CD4-positive, alpha-beta T cell treated with Interferon gamma for 1 hour (primary cell): Measurements from ENCODE around the gene RNPEP.
"Not testable (repeated sequence)": the region's sequence is repeated elsewhere in the genome, so short reads cannot be mapped to it uniquely, and the experiment has no call there.

Experiments used
- DNase-seq: peaks from one replicate; pipeline ENCODE4 v3.0.0-alpha.2; 2020

Gene RNPEP

GRCh38 chr1:201982623-201983379, at the start of gene RNPEP:
RNPEP (plus strand) TSS chr1:201982648; CDS start chr1:201982667, 19 bp downstream.
- peak; percentile 35 for DNase-seq

- no peak for DNase-seq
Measured at GRCh38 chr1:201933840-201934430, 48.5 kb upstream of the RNPEP start.

GRCh38 chr1:201937624-201938213, 44.7 kb upstream of the RNPEP start:
- DNase-seq: no peak

GRCh38 chr1:201938440-201939035, 43.9 kb upstream of the RNPEP start:
- DNase-seq: no peak

- DNase-seq: no peak
Measured at GRCh38 chr1:201939148-201939547, 43.3 kb upstream of the RNPEP start.

- no peak for DNase-seq
Measured at GRCh38 chr1:201939574-201939973, 42.9 kb upstream of the RNPEP start.

GRCh38 chr1:201940316-201940715, 42.1 kb upstream of the RNPEP start:
- not testable (repeated sequence) for DNase-seq

- no peak for DNase-seq
Measured at GRCh38 chr1:201941420-201942128, 40.9 kb upstream of the RNPEP start.

GRCh38 chr1:201942129-201942495, 40.3 kb upstream of the RNPEP start:
- DNase-seq: no peak

- DNase-seq: no peak
Measured at GRCh38 chr1:201944002-201944401, 38.4 kb upstream of the RNPEP start.

- DNase-seq: no peak
Measured at GRCh38 chr1:201944639-201945038, 37.8 kb upstream of the RNPEP start.

- DNase-seq: no peak
Measured at GRCh38 chr1:201945157-201945556, 37.3 kb upstream of the RNPEP start.

GRCh38 chr1:201945863-201946223, 36.6 kb upstream of the RNPEP start:
- DNase-seq: no peak

- no peak for DNase-seq
Measured at GRCh38 chr1:201946224-201946908, 36.1 kb upstream of the RNPEP start, which contains the start of gene LMOD1. LMOD1 (minus strand) TSS chr1:201946548; CDS start chr1:201946340, 208 bp downstream.

GRCh38 chr1:201947697-201948008, 34.8 kb upstream of the RNPEP start:
- no peak for DNase-seq

- no peak for DNase-seq
Measured at GRCh38 chr1:201949491-201949890, 33.0 kb upstream of the RNPEP start.

- no peak for DNase-seq
Measured at GRCh38 chr1:201954263-201955008, 28.0 kb upstream of the RNPEP start.

- DNase-seq: peak; percentile 92
Measured at GRCh38 chr1:201955009-201955728, 27.3 kb upstream of the RNPEP start, which contains the start of gene TIMM17A. TIMM17A (plus strand) TSS chr1:201955503; CDS start chr1:201955527, 24 bp downstream.

GRCh38 chr1:201955729-201956143, 26.7 kb upstream of the RNPEP start:
- DNase-seq: no peak

GRCh38 chr1:201958348-201958747, 24.1 kb upstream of the RNPEP start:
- DNase-seq: no peak

- not testable (repeated sequence) for DNase-seq
Measured at GRCh38 chr1:201962382-201962781, 20.1 kb upstream of the RNPEP start.
